OCI-LY3 (cell line): ENCODE data around the gene MUC5B.

Source experiments
- H2AFZ ChIP-seq: fragments of 200-600, 300-600 bp; shearing (Covaris generic); 2 replicates; pipeline ENCODE4 v1.6.0; 2014; ENCODE audit warnings: antibody characterized with exemption, low read depth, low read length
- H3K27ac ChIP-seq: fragments of 200-600, 300-600 bp; sonication (generic); 2 replicates; pipeline ENCODE4 v1.5.1; 2014; ENCODE audit warnings: mild to moderate bottlenecking, low read length, moderate library complexity, mixed read lengths
- H3K27me3 ChIP-seq: fragments of 200-600, 300-600 bp; sonication (generic); 2 replicates; pipeline ENCODE4 v1.6.1; 2014; ENCODE audit warnings: low read depth, low read length, mixed read lengths
- H3K36me3 ChIP-seq: fragments of 200-600, 300-600 bp; sonication (generic); replicated peaks from 2 replicates; pipeline ENCODE3; 2014; ENCODE audit warnings: low read depth, low read length, mixed read lengths
- H3K4me1 ChIP-seq: fragments of 300-600, 200-600 bp; sonication (generic); 2 replicates; pipeline ENCODE4 v1.6.1; 2014; ENCODE audit warnings: low read length, mixed read lengths
- H3K4me2 ChIP-seq: fragments of 200-600, 300-600 bp; sonication (generic); 2 replicates; pipeline ENCODE4 v1.6.1; 2014; ENCODE audit warnings: low read length, mixed read lengths
- H3K4me3 ChIP-seq: fragments of 300-600, 200-600 bp; sonication (generic); 2 replicates; pipeline ENCODE4 v1.5.1; 2014; ENCODE audit warnings: antibody characterized with exemption, mild to moderate bottlenecking, low read length, moderate library complexity
- H3K79me2 ChIP-seq: fragments of 300-600, 200-600 bp; shearing (Covaris generic); 2 replicates; pipeline ENCODE4 v1.6.1; 2014; ENCODE audit warnings: mild to moderate bottlenecking, low read length, mixed read lengths
- H3K9ac ChIP-seq: fragments of 300-600, 200-600 bp; shearing (Covaris generic); 2 replicates; pipeline ENCODE4 v1.6.0; 2014; ENCODE audit warnings: mild to moderate bottlenecking, low read length, moderate library complexity
- H3K9me3 ChIP-seq: fragments of 200-600, 300-600 bp; shearing (Covaris generic); 2 replicates; pipeline ENCODE4 v1.6.1; 2014; ENCODE audit warnings: low read length, mixed read lengths; ENCODE audit not compliant: insufficient read depth
- H4K20me1 ChIP-seq: fragments of 200-600, 300-600 bp; sonication (generic); 2 replicates; pipeline ENCODE4 v1.6.1; 2016; ENCODE audit warnings: low read length, mixed read lengths; ENCODE audit not compliant: insufficient read depth
- EZH2phosphoT487 ChIP-seq: fragments of 200-600 bp; shearing (Covaris generic); IDR thresholded peaks from 2 replicates; pipeline ENCODE4 v1.6.1; 2018; ENCODE audit warnings: antibody characterized with exemption, mixed run types, low read depth
- TF ChIP-seq, protein P1 (sequence below): fragments of 200-600, 300-600 bp; sonication (generic); IDR thresholded peaks from 2 replicates; pipeline ENCODE4 v1.5.1; 2014; ENCODE audit warnings: antibody characterized with exemption, low read length, low read depth

Gene MUC5B

DNA sequence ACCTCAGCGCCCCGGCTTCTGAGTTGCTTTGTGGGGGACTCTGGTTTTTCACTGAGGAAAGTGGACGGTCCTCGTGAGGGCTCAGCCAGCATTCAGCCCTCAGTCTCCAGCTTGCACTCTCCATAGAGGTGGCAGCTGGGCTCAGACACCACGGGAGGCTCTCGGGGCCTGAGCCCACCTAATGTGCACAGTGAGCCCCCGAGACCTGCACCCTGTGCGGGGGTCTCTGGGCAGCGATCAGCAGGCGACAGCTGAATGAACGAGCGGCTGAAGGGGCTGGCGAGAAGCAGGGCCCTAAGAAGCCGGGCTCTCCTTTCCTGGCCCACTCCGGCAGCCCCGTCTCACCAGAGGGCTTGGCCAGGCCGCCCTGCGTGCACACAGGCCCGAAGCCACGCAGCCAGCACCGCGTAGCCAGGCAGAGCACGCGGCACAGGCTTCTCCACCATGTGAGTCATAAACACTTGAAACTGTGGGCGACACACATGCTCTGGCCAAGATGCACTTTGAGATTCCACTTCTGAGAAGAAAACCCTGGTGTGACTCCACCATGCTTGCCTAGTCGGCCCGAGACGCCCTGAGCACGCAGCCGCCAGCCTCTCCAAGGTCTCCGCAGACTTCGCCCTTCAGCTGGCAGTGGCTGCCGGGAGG, 58.6 kb downstream of the MUC5B start:
- H3K9ac ChIP-seq, result no peak overlapping the region

GRCh38 chr11:1281974-1282365, 59.1 kb downstream of the MUC5B start:
- Histone ChIP-seq H4K20me1 (no peaks in the 10 kb centered on the region), H3K36me3 (no peaks in the 10 kb centered on the region), H3K4me3 (no peak overlapping the region), H3K4me2 (no peak overlapping the region), H3K27me3 (no peaks in the 10 kb centered on the region), H3K9me3 (no peaks in the 10 kb centered on the region), H3K9ac (no peak overlapping the region), H3K27ac (no peak overlapping the region), H3K4me1 (no peaks in the 10 kb centered on the region), H3K79me2 (no peaks in the 10 kb centered on the region), H2AFZ (no peak overlapping the region)
- TF ChIP-seq EZH2phosphoT487, result no peak
- TF ChIP-seq, protein P1, sequence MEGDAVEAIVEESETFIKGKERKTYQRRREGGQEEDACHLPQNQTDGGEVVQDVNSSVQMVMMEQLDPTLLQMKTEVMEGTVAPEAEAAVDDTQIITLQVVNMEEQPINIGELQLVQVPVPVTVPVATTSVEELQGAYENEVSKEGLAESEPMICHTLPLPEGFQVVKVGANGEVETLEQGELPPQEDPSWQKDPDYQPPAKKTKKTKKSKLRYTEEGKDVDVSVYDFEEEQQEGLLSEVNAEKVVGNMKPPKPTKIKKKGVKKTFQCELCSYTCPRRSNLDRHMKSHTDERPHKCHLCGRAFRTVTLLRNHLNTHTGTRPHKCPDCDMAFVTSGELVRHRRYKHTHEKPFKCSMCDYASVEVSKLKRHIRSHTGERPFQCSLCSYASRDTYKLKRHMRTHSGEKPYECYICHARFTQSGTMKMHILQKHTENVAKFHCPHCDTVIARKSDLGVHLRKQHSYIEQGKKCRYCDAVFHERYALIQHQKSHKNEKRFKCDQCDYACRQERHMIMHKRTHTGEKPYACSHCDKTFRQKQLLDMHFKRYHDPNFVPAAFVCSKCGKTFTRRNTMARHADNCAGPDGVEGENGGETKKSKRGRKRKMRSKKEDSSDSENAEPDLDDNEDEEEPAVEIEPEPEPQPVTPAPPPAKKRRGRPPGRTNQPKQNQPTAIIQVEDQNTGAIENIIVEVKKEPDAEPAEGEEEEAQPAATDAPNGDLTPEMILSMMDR, result no peak

More for the DNA sequence above, 58.6 kb downstream of the MUC5B start:
- TF ChIP-seq, protein P1, result no peak
- TF ChIP-seq EZH2phosphoT487, result no peak
- no peak overlapping the region for H3K4me2 ChIP-seq
- no peaks in the 10 kb centered on the region for H3K4me1 ChIP-seq
- no peak overlapping the region for H3K27ac ChIP-seq
- H3K36me3 ChIP-seq, result no peaks in the 10 kb centered on the region
- H3K9me3 ChIP-seq, result no peaks in the 10 kb centered on the region
- no peaks in the 10 kb centered on the region for H3K27me3 ChIP-seq
- no peak overlapping the region for H3K4me3 ChIP-seq
- no peaks in the 10 kb centered on the region for H3K79me2 ChIP-seq
- no peak overlapping the region for H2AFZ ChIP-seq
- H4K20me1 ChIP-seq, result no peaks in the 10 kb centered on the region

GRCh38 chr11:1283091-1283511, 60.2 kb downstream of the MUC5B start:
- H3K4me1 ChIP-seq, result no peaks in the 10 kb centered on the region
- H4K20me1 ChIP-seq, result no peaks in the 10 kb centered on the region
- no peak overlapping the region for H3K27ac ChIP-seq
- no peak overlapping the region for H3K4me2 ChIP-seq
- no peaks in the 10 kb centered on the region for H3K27me3 ChIP-seq
- H3K36me3 ChIP-seq, result peaks cover 2% of the 10 kb centered on the region
- H3K9ac ChIP-seq, result no peak overlapping the region
- no peak for TF ChIP-seq EZH2phosphoT487
- TF ChIP-seq, protein P1, result no peak
- H3K4me3 ChIP-seq, result no peak overlapping the region
- H2AFZ ChIP-seq, result no peak overlapping the region
- no peaks in the 10 kb centered on the region for H3K79me2 ChIP-seq
- no peaks in the 10 kb centered on the region for H3K9me3 ChIP-seq

DNA sequence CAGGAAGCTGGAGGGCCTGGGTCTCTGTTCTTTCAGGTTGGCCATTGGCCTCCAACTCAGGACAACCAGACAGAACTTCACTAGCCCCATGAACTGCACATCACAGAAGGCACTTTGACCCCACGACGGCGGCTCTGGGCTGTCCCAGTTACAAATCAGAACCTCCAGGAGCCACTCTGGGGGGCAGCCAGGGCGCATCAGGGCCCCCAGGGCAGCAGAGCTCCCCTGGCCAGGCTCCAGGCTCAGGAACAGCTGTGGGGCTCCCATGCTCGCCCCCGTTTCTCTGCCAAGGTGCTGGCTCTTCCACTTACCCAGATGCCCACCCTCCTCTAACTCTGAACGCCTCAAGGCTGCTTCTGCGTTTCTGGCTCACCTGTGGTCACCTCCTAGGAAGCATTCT, 61.0 kb downstream of the MUC5B start:
- Histone ChIP-seq H3K9ac (no peak overlapping the region), H3K36me3 (peaks cover 3% of the 10 kb centered on the region)

More for the DNA sequence above, 61.0 kb downstream of the MUC5B start:
- Histone ChIP-seq H3K27me3 (no peaks in the 10 kb centered on the region), H3K9me3 (no peaks in the 10 kb centered on the region), H3K79me2 (no peaks in the 10 kb centered on the region), H4K20me1 (no peaks in the 10 kb centered on the region), H3K27ac (no peak overlapping the region), H3K4me2 (no peak overlapping the region), H3K4me3 (no peak overlapping the region), H2AFZ (no peak overlapping the region), H3K4me1 (no peaks in the 10 kb centered on the region)
- TF ChIP-seq, protein P1, result no peak
- TF ChIP-seq EZH2phosphoT487, result no peak
